Caco-2 (cell line): Measurements from ENCODE around the gene CPLX1. TPM values are rescaled to one million over a fixed set of nuclear protein-coding genes. Genes with fewer than 3 reads are reported as not detected.
A peak's percentile ranks its signal among the peaks of the same experiment; 100 is the strongest.
"Not testable (repeated sequence)": the region's sequence is repeated elsewhere in the genome, so short reads cannot be mapped to it uniquely, and the experiment has no call there.

ENCODE experiments used
- BruUV-seq: library from RNA; stranded (reverse); fragments of 400-500 nt; replicated peaks from 2 replicates; lab custom pipeline; 2021; lab: Mats Ljungman, UMichigan
- CTCF ChIA-PET: fragments of 300-600 bp; sonication (Branson Sonifier 250); formaldehyde crosslinking; loops from one replicate; lab custom pipeline; 2022; ENCODE audit warnings: antibody characterized with exemption; lab: Charles Lee
- POLR2A ChIA-PET: fragments of 300-600 bp; sonication (Branson Sonifier 250); formaldehyde crosslinking; loops from one replicate; lab custom pipeline; 2022; ENCODE audit warnings: antibody characterized with exemption; lab: Charles Lee
- DNase-seq, 2 experiments: peaks; one replicate each; pipeline versions ENCODE4 v3.0.0 to v3.0.0-alpha.2; 2020 to 2022
- H3K27me3 ChIP-seq: replicated peaks from 2 replicates; pipeline ENCODE4 v1.6.0; 2011; ENCODE audit warnings: low read length; ENCODE audit not compliant: control insufficient read depth, insufficient read depth
- H3K36me3 ChIP-seq: 2 replicates; pipeline ENCODE4 v1.5.1; 2011; ENCODE audit warnings: low read length; ENCODE audit not compliant: control insufficient read depth, insufficient read depth
- H3K4me1 ChIP-seq: fragments of 250-450 bp; sonication (Bioruptor Pico); 2 replicates; pipeline ENCODE4 v1.5.1; 2020; ENCODE audit warnings: mild to moderate bottlenecking
- H3K4me3 ChIP-seq: 2 replicates; pipeline ENCODE4 v1.5.1; 2011; ENCODE audit warnings: low read depth, mild to moderate bottlenecking, control low read depth, low read length
- H3K9me3 ChIP-seq: fragments of 250-450 bp; sonication (Bioruptor Pico); 2 replicates; pipeline ENCODE4 v1.5.1; 2020; ENCODE audit warnings: mild to moderate bottlenecking, moderate library complexity
- H3K27ac Mint-ChIP-seq: one replicate; pipeline ENCODE4 v1.8.0; 2022; ENCODE audit warnings: mixed read lengths; ENCODE audit not compliant: unreplicated experiment
- H3K27me3 Mint-ChIP-seq: one replicate; pipeline ENCODE4 v1.8.0; 2022; ENCODE audit warnings: mixed read lengths; ENCODE audit not compliant: insufficient read depth, unreplicated experiment
- H3K36me3 Mint-ChIP-seq: one replicate; pipeline ENCODE4 v1.8.0; 2022; ENCODE audit warnings: mild to moderate bottlenecking, mixed read lengths; ENCODE audit not compliant: insufficient read depth, unreplicated experiment
- H3K4me1 Mint-ChIP-seq: one replicate; pipeline ENCODE4 v1.8.0; 2022; ENCODE audit warnings: low read depth, mixed read lengths; ENCODE audit not compliant: unreplicated experiment
- H3K4me3 Mint-ChIP-seq: one replicate; pipeline ENCODE4 v1.8.0; 2022; ENCODE audit warnings: mild to moderate bottlenecking, moderate library complexity, mixed read lengths; ENCODE audit not compliant: unreplicated experiment
- H3K9me3 Mint-ChIP-seq: one replicate; pipeline ENCODE4 v1.8.0; 2022; ENCODE audit warnings: mixed read lengths; ENCODE audit not compliant: unreplicated experiment
- intact Hi-C: fragments of 100-400 bp; cut with micrococcal nuclease; formaldehyde crosslinking; loops from one replicate; pipeline ENCODE4 v1.10.0; 2022; ENCODE audit not compliant: unreplicated experiment
- total RNA-seq: library from RNA; stranded (reverse); gene quantifications from 2 replicates; pipeline ENCODE4 v1.2.3, GENCODE V29; 2022
- TF ChIP-seq, protein P1 (sequence below), 2 experiments: fragments of 200-600 bp in 1 of 2; IDR thresholded peaks; 1 replicate in 1 of 2; 2 replicates in 1 of 2; pipeline versions ENCODE4 v1.5.1 to v1.8.0; 2011 to 2022; ENCODE audit warnings: antibody characterized with exemption in 1 of 2, control low read depth in 1 of 2, inconsistent platforms in 1 of 2, low read depth in 1 of 2, low read length in 1 of 2, mild to moderate bottlenecking in 1 of 2, moderate library complexity in 1 of 2; ENCODE audit not compliant: insufficient read depth in 1 of 2, severe bottlenecking in 1 of 2, unreplicated experiment in 1 of 2

Gene CPLX1
- total RNA-seq, 1 experiment from 2014 or later: 20.9 TPM

DNA sequence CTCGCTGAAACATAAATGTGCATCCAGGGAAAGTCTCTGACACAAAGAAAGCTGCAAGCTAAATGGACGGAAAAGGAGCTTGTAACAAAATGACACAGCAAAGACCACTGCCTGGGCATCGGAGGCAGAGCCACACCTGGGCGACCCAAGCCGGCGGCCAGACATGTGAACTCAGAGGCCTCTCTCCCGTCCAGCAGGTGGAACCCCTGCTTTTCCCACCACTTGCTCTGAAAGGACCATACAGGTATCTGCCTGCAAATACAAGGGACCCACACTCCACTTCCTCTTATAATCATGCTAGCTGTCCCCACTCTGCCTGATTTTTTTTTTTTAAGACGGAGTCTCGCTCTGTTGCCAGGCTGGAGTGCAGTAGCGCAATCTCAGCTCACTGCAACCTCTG lies 12.0 kb downstream of the CPLX1 start:
- no peak overlapping the region for H3K27ac Mint-ChIP-seq
- ChIA-PET POLR2A (no interaction called here), CTCF (no interaction called here)
- no peaks in the 10 kb centered on the region for H3K36me3 Mint-ChIP-seq
- DNase-seq: peak; percentile 29 to 47
- Histone ChIP-seq H3K9me3 (no peaks in the 10 kb centered on the region), H3K4me3 (no peak overlapping the region), H3K27me3 (no peaks in the 10 kb centered on the region), H3K36me3 (no peaks in the 10 kb centered on the region), H3K4me1 (no peaks in the 10 kb centered on the region)
- H3K4me3 Mint-ChIP-seq: no peak overlapping the region
- no peaks in the 10 kb centered on the region for H3K9me3 Mint-ChIP-seq
- intact Hi-C loops: no loop called here
- TF ChIP-seq, protein P1, sequence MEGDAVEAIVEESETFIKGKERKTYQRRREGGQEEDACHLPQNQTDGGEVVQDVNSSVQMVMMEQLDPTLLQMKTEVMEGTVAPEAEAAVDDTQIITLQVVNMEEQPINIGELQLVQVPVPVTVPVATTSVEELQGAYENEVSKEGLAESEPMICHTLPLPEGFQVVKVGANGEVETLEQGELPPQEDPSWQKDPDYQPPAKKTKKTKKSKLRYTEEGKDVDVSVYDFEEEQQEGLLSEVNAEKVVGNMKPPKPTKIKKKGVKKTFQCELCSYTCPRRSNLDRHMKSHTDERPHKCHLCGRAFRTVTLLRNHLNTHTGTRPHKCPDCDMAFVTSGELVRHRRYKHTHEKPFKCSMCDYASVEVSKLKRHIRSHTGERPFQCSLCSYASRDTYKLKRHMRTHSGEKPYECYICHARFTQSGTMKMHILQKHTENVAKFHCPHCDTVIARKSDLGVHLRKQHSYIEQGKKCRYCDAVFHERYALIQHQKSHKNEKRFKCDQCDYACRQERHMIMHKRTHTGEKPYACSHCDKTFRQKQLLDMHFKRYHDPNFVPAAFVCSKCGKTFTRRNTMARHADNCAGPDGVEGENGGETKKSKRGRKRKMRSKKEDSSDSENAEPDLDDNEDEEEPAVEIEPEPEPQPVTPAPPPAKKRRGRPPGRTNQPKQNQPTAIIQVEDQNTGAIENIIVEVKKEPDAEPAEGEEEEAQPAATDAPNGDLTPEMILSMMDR (IDR thresholded peaks at IDR 0.05; ENCODE audit: insufficient read depth in 1 of 2, low read depth in 1 of 2, low read length in 1 of 2, severe bottlenecking in 1 of 2, unreplicated experiment in 1 of 2): peak; percentile 35 to 50
- no TSS peak for BruUV-seq
- H3K4me1 Mint-ChIP-seq: no peaks in the 10 kb centered on the region
- H3K27me3 Mint-ChIP-seq: no peaks in the 10 kb centered on the region

DNA sequence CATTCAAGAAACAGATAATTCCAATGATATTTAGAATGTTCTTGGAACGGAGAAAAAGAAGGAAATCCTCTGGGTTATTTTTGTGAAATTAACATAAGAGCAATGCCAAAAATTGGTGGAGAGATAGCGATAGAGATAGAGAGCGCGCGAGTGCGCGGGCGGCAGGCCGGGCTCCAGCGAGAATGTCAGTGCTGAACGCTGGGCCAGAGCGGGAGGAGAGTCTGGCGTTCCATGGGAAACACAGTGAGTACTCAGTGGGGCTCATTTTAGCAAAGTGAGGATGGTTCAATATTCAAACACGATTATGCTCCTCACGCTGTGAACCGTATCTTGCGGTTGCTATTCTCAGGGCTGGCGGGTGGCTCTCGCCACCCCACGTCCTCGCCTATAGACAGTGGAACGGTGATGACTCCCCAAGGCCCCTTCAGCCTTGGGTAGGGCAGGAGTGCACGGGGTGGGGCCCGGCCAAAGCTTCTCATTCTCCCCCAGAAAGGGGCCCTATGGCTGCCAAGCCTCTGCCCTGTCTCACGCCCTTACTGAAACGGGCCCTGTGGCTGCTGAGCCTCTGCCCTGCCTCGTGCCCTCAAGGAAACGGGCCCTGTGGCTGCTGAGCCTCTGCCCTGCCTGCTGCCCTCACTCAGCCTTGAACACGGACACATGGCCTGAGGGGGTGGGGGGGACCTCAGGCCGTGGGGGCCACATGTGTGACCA lies 16.9 kb downstream of the CPLX1 start:
- no peaks in the 10 kb centered on the region for H3K27me3 ChIP-seq
- H3K4me1 ChIP-seq: no peaks in the 10 kb centered on the region
- Mint-ChIP-seq H3K27ac (no peak overlapping the region), H3K4me3 (no peak overlapping the region), H3K27me3 (no peaks in the 10 kb centered on the region), H3K36me3 (peaks cover 7% of the 10 kb centered on the region), H3K4me1 (no peaks in the 10 kb centered on the region), H3K9me3 (no peaks in the 10 kb centered on the region)
- peak in 1 of 2 experiments; percentile 5 for DNase-seq
- TF ChIP-seq, protein P1 (IDR thresholded peaks at IDR 0.05; ENCODE audit: insufficient read depth in 1 of 2, low read depth in 1 of 2, low read length in 1 of 2, severe bottlenecking in 1 of 2, unreplicated experiment in 1 of 2): no peak
- H3K36me3 ChIP-seq: no peaks in the 10 kb centered on the region
- intact Hi-C loops: no loop called here
- CTCF ChIA-PET: no interaction called here
- POLR2A ChIA-PET: no interaction called here
- no peak overlapping the region for H3K4me3 ChIP-seq
- H3K9me3 ChIP-seq: no peaks in the 10 kb centered on the region
- BruUV-seq: no TSS peak

DNA sequence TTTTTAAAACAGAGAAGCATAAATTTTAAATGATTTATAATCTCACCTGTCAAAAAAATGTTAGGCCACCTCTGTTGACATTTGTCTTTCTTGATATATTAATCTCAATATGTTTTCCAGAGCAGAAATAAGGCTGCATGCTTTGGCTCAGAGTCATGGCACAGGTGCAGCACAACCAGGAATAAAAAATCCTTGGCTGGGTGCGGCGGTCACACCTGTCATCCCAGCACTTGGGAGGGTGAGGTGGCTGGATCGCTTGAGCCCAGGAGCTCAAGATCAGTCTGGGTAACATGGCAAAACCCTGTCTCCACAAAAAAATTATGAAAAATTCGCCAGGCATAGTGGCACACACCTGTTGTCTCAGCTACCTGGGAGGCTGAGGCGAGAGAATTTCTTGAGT lies 18.1 kb downstream of the CPLX1 start:
- Histone ChIP-seq H3K4me1 (no peaks in the 10 kb centered on the region), H3K4me3 (no peak overlapping the region), H3K36me3 (peaks cover 1% of the 10 kb centered on the region; the same call in 1 of the 2 replicates), H3K9me3 (no peaks in the 10 kb centered on the region), H3K27me3 (no peaks in the 10 kb centered on the region)
- Mint-ChIP-seq H3K9me3 (no peaks in the 10 kb centered on the region), H3K4me1 (no peaks in the 10 kb centered on the region), H3K27me3 (no peaks in the 10 kb centered on the region), H3K27ac (no peak overlapping the region), H3K4me3 (no peak overlapping the region), H3K36me3 (peaks cover 13% of the 10 kb centered on the region)
- TF ChIP-seq, protein P1 (IDR thresholded peaks at IDR 0.05; ENCODE audit: insufficient read depth in 1 of 2, low read depth in 1 of 2, low read length in 1 of 2, severe bottlenecking in 1 of 2, unreplicated experiment in 1 of 2): no peak
- CTCF ChIA-PET: no interaction called here
- intact Hi-C loops: no loop called here
- POLR2A ChIA-PET: no interaction called here
- BruUV-seq: no TSS peak
- peak in 1 of 2 experiments; percentile 10 for DNase-seq

DNA sequence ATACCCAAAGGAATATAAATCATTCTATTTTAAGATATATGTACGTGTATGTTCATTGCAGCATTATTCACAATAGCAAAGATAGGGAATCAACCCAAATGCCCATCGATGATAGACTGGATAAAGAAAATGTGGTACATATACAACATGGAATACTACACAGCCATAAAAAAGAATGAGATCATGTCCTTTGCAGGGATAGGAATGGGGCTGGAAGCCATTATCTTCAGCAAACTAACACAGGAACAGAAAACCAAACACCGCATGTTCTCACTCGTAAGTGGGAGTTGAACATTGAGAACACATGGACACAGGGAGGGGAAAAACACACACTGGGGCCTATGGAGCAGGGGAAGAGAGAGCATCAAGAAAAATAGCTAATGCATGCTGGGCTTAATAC lies 18.9 kb downstream of the CPLX1 start:
- H3K36me3 ChIP-seq, DNase-seq, H3K4me3 Mint-ChIP-seq, H3K4me1 Mint-ChIP-seq, POLR2A ChIA-PET, intact Hi-C loops, H3K27me3 ChIP-seq, CTCF ChIA-PET, H3K4me3 ChIP-seq, BruUV-seq, H3K9me3 Mint-ChIP-seq, H3K27me3 Mint-ChIP-seq, H3K9me3 ChIP-seq, H3K27ac Mint-ChIP-seq, H3K4me1 ChIP-seq: not testable (repeated sequence)
- H3K36me3 Mint-ChIP-seq: peaks cover 13% of the 10 kb centered on the region
